NT2/D1 (cell line): ENCODE measurements around the gene UNC50.

ENCODE experiments used
- DNase-seq: peaks from one replicate; pipeline ENCODE4 v3.0.0-alpha.2; 2011; ENCODE audit warnings: low read depth, low spot score
- H3K27me3 ChIP-seq: 2 replicates; pipeline ENCODE4 v1.6.0; 2011; ENCODE audit warnings: mild to moderate bottlenecking; ENCODE audit not compliant: insufficient read length, insufficient read depth
- H3K36me3 ChIP-seq: 2 replicates; pipeline ENCODE4 v1.6.1; 2011; ENCODE audit warnings: mild to moderate bottlenecking, low read length, mixed read lengths; ENCODE audit not compliant: insufficient read depth, insufficient read length
- H3K4me1 ChIP-seq: 2 replicates; pipeline ENCODE4 v1.5.1; 2011; ENCODE audit not compliant: insufficient read depth, insufficient read length
- H3K4me3 ChIP-seq: 2 replicates; pipeline ENCODE4 v1.5.1; 2011; ENCODE audit warnings: low read depth; ENCODE audit not compliant: insufficient read length
- H3K9ac ChIP-seq: 2 replicates; pipeline ENCODE4 v1.6.0; 2011; ENCODE audit warnings: low read depth; ENCODE audit not compliant: insufficient read length
- H3K9me3 ChIP-seq: 2 replicates; pipeline ENCODE4 v1.5.1; 2011; ENCODE audit warnings: mild to moderate bottlenecking, low read length; ENCODE audit not compliant: insufficient read depth
- SUZ12 ChIP-seq: IDR thresholded peaks from 2 replicates; pipeline ENCODE4 v1.6.1; 2011; ENCODE audit not compliant: insufficient read length, insufficient read depth; ENCODE audit errors: extremely low read depth
- YY1 ChIP-seq: IDR thresholded peaks from 2 replicates; pipeline ENCODE4 v1.6.1; 2011; ENCODE audit not compliant: insufficient read length, insufficient read depth
- ZNF274 ChIP-seq: IDR thresholded peaks from 2 replicates; pipeline ENCODE4 v1.6.1; 2011; ENCODE audit warnings: mild to moderate bottlenecking, low read depth, low read length

Gene UNC50

GRCh38 chr2:98564541-98565132 is 43.8 kb upstream of the UNC50 start:
- TF ChIP-seq SUZ12 (no peak), YY1 (no peak), ZNF274 (no peak)
- no peak overlapping the region for H3K9ac ChIP-seq
- no peaks in the 10 kb centered on the region for H3K27me3 ChIP-seq
- no peak overlapping the region for H3K4me3 ChIP-seq
- no peak for DNase-seq
- no peaks in the 10 kb centered on the region for H3K9me3 ChIP-seq
- peaks cover 89% of the 10 kb centered on the region for H3K36me3 ChIP-seq
- no peaks in the 10 kb centered on the region for H3K4me1 ChIP-seq

GRCh38 chr2:98565286-98565860 is 43.0 kb upstream of the UNC50 start:
- Histone ChIP-seq H3K9ac (no peak overlapping the region), H3K9me3 (no peaks in the 10 kb centered on the region), H3K4me1 (no peaks in the 10 kb centered on the region), H3K4me3 (no peak overlapping the region), H3K36me3 (peaks cover 89% of the 10 kb centered on the region), H3K27me3 (no peaks in the 10 kb centered on the region)
- TF ChIP-seq ZNF274 (no peak), SUZ12 (no peak), YY1 (no peak)
- no peak for DNase-seq

DNA sequence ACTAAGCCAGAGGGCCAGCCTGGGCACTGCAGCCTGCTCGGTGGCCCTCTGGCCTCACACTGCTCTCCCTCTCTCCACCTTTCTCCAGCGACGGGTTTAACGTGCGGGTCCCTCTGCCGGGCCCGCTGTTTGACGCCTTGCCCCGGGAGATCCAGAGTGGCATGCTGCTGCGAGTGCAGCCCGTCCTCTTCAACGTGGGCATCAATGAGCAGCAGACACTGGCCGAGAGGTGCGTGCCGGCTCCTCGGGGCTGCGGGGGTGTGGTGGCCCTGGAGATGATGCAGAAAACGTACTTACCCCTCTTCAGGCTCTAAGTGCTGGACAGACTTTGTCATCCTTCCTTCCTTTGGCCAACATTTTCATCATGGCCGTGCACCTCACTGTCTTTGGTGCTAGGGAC is 42.4 kb upstream of the UNC50 start:
- no peak for DNase-seq
- Histone ChIP-seq H3K9ac (no peak overlapping the region), H3K4me1 (no peaks in the 10 kb centered on the region), H3K9me3 (no peaks in the 10 kb centered on the region), H3K4me3 (no peak overlapping the region), H3K36me3 (peaks cover 92% of the 10 kb centered on the region), H3K27me3 (no peaks in the 10 kb centered on the region)
- TF ChIP-seq ZNF274 (no peak), YY1 (no peak), SUZ12 (no peak)

DNA sequence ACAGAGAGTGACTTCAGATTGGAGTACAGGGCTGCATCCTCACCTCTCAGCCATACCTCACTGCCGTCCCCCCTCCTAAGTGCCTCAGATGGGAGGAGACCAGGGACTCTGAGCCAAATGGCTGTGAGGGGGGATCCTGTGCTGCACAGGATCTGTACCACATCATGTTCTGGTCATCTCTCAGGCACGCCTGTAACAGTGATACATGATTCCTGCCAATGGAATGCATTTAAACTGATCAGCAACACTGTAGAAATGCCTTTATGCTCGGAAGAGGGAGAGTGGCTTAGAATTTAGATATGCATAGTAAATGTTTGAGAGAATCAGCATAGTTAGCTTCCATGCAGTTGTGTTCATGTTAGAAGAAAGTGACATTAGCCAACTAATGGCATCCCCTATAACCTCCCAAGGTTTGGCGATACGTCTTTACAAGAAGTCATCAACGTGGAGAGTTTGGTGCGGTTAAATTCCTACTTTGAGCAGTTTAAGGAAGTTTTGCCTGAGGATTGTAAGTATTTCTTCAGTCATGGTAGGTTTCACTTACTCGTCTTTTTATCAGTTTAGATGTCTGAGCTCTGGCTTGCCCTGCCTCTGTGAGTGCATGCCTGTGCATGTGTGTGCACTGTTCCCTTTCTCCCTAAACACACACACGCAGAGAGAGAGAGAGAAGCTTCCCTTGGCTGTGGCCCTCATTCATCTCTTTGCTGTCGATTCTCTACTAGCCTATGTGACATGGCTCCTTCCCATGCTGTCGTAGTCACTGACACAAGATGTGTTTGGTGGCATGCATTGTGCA is 40.0 kb upstream of the UNC50 start:
- Histone ChIP-seq H3K4me1 (no peaks in the 10 kb centered on the region), H3K9me3 (no peaks in the 10 kb centered on the region), H3K27me3 (no peaks in the 10 kb centered on the region), H3K36me3 (peaks cover 99% of the 10 kb centered on the region), H3K9ac (no peak overlapping the region), H3K4me3 (no peak overlapping the region)
- TF ChIP-seq SUZ12 (no peak), ZNF274 (no peak), YY1 (no peak)
- no peak for DNase-seq

GRCh38 chr2:98569197-98569793 is 39.1 kb upstream of the UNC50 start:
- peaks cover 93% of the 10 kb centered on the region for H3K36me3 ChIP-seq
- TF ChIP-seq YY1 (no peak), SUZ12 (no peak), ZNF274 (no peak)
- no peak overlapping the region for H3K4me3 ChIP-seq
- peak; percentile 23 for DNase-seq
- H3K4me1 ChIP-seq, result no peaks in the 10 kb centered on the region
- no peaks in the 10 kb centered on the region for H3K27me3 ChIP-seq
- H3K9ac ChIP-seq, result no peak overlapping the region
- H3K9me3 ChIP-seq, result no peaks in the 10 kb centered on the region

GRCh38 chr2:98569915-98570314 is 38.5 kb upstream of the UNC50 start:
- no peaks in the 10 kb centered on the region for H3K4me1 ChIP-seq
- no peak for DNase-seq
- TF ChIP-seq SUZ12 (no peak), ZNF274 (no peak), YY1 (no peak)
- no peaks in the 10 kb centered on the region for H3K27me3 ChIP-seq
- H3K9me3 ChIP-seq, result no peaks in the 10 kb centered on the region
- no peak overlapping the region for H3K9ac ChIP-seq
- peaks cover 92% of the 10 kb centered on the region for H3K36me3 ChIP-seq
- H3K4me3 ChIP-seq, result no peak overlapping the region

DNA sequence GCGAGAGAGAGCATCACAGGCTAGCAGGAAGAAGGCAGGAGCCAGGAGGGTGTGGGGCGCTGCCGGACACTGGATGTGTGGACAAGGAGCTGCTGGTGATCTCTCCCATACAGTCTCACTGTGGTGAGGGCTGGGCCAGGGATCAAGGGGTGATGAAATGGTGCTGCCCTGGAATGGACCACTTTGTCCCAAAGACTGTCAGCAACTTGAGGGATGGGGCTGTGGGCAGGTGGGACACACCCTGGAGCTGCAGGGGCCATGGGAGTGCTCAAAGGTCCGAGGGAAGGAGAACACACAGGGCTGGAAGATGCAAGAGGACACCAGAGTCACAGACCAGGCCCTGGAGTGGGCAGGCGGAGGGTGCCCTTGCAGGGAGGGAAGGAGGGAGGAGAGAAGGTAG is 38.0 kb upstream of the UNC50 start:
- TF ChIP-seq ZNF274 (no peak), SUZ12 (no peak)
- H3K4me1 ChIP-seq, result no peaks in the 10 kb centered on the region
- DNase-seq, result no peak
- no peak overlapping the region for H3K4me3 ChIP-seq
- H3K27me3 ChIP-seq, result no peaks in the 10 kb centered on the region
- H3K36me3 ChIP-seq, result peaks cover 90% of the 10 kb centered on the region
- no peaks in the 10 kb centered on the region for H3K9me3 ChIP-seq
- no peak overlapping the region for H3K9ac ChIP-seq
